NCI-H2196 (cell line): ENCODE measurements around the gene COX8A.
"Not testable (repeated sequence)": the region's sequence is repeated elsewhere in the genome, so short reads cannot be mapped to it uniquely, and the experiment has no call there.

Experiments used
- DNase-seq: peaks from one replicate; lab custom pipeline; 2025; ENCODE audit not compliant: unreplicated experiment; lab: John Stamatoyannopoulos, UW

COX8A gene

DNA sequence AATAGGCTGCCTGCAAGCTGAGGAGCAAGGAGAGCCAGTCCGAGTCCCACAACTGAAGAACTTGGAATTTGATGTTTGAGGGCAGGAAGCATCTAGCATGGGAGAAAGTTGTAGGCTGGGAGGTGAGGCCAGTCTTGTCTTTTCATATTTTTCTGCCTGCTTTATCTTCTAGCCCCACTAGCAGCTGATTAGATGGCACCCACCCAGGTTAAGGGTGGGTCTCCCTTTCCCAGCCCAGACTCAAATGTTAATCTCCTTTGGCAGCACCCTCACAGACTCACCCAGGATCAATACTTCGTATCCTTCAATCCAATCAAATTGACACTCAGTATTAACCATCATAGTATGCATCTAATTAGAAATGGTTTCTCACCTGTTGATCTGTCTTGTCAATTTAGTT, 5.0 kb upstream of the COX8A start:
- DNase-seq: no peak

DNA sequence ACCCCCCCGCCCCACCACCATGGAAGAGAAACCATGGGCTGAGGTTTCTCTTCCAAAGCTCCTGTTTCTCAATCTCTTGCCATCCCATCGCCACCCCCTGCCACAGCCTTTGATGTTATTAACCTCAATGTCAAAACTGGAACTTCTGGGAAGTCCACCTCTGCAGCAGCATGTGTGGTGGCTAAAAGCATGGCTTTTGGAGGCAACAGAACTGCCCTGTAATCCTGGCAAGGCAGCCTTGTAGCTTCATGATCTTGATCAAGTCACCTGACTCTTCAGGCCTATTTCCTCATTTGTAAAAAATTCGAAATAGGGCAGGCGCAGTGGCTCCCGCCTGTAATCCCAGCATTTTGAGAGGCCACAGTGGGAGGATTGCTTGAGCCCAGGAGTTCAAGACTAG, 3.5 kb upstream of the COX8A start:
- DNase-seq: no peak

DNA sequence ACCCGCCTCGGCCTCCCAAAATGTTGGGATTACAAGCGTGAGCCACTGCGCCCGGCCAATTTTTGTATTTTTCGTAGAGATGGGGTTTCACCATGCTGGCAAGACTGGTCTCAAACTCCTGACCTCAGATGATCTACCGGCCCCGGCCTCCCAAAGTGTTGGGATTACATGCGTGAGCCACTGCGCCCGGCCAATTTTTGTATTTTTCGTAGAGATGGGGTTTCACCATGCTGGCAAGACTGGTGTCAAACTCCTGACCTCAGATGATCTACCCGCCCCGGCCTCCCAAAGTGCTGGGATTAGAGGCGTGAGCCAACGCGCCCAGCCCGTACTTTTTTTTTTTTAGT, 535 bp upstream of the COX8A start:
- not testable (repeated sequence) for DNase-seq

DNA sequence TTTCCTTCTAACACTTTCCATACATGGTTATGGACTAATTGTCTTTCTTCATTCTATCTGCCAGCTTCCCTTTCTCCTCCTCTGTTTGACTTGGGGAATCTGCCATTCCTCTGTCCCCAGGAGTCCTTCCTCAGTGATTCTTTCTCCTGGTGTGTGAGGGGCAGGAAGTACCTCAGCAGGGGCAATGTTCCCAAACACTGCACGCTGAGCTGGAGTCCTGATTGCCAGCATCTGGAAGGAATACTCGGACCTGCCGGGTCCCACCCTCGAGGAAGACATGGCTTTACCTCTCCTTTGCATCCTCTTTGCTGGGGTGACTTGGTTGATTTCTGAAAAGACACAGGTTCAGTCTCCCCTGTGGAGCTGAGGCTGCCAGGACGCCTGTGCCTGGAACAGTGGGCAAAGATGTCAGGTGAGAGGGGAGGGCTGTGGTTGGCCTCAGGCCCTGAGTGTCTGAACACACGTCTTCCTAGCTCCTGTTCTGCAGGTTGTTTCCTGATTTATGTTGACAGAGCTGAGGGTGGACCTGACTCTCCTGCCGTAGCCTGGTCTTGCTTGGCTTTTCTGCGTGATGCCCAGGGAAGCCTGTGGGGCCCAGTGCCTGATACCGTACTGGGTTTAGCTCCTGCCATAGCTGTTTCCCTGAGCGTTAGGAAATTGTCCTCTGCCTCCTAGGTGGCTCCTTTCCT, 4.3 kb downstream of the COX8A start:
- no peak for DNase-seq

DNA sequence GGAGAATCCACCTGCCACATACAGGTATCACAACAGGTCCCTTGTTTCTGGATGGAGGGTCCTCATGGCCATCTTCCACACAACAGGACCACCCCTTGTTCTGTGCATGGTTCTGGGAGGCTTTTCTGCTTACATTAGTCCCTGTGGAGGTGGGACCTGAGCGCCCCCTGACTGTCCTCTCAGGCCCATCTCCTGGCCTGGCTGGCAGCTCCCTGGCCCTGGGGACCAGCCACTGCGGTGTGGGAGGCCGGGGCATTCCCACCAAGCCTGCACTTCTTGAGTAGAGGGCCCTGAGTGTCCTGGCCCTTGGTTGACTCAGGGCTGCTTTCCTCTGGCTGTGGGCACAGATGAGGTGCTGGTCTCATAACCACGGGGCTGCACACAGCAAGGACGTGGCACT, 5.0 kb downstream of the COX8A start:
- DNase-seq: no peak

DNA sequence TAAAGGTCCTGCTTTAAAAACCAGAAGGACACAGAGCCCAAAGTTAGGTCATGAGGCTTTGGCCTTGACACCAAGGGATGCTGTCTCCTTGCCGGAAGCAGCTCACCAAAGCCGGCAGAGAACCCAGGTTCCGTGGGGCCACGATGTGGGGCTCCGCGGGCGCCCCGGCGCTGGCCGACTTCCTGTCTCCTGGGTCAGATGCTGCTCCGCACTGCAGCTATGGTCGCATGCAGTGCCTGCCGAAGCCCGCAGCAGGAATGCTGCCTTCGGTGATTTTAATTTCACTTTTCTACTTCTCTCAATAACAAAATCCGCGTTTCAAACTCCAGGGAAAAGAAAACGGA, 11.4 kb downstream of the COX8A start:
- peak; percentile 30 for DNase-seq

DNA sequence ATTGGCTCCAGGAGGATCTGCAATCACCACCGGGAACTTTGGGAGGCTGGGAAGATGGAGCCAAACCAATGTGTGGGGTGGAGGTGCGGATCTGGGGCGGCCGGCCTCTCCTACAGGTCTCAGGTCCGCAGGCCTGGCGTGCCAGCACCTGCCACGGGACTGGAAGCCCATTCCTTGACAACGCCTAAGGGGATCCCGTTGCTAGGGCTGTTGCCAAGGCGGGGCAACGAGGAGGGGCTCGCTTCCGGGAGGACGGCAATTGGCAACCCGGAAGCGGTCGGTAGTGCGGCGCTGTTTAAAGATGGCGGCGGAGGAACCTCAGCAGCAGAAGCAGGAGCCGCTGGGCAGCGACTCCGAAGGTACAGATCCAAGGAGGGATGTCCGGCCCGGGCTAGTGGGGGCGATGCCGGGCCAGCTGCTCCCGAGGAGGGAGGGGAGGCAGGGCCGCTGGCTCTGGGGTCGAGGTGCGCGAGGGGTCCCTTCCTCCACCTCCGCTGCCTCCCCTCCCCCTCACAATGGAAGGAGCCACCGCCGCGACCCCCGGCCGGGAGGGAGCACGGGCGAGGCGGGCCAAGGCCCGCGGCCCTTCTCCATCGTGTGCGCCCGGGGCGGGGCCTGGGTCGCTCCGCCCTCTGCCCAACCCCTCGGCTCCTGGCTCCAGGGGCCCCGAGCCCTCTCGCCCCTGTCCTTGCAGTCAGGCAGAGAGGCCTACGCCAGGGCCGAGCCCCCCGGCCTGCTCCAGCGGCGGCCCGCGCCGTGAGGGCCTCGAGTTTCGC, 11.9 kb downstream of the COX8A start, which contains the start of gene OTUB1:
Gene OTUB1 (plus strand): TSS at position 283 of the 776 bp plus-strand sequence. CDS start 19 bp downstream, at position 302.
- peak; percentile 95 for DNase-seq

DNA sequence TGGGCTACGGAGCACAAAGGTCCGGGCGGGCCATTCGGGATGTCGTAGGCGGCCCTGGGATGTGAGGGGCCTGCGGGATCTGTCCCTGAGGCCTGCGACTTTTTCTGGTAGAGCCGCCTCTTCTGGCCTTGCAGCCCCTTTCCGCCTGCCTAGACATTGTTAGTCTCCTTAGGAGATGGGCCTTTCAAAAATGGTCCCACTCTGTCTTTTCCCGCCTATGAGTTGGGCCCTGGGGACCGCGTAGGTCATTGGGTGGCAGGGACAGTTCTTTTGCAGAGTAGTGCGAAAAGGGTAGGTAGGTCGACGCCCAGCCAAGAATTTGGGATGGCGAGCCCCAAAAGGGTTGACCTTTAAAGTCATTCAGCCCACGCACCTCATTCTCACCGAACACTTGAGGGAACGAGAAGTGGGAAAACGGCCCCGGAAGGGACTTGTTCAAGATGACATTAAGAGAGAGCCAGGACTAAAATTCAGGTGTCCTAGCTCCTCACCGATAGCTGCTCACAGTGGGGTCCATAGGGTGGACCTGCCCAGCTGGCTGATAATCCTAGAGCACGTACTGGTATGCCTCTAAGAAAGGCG, 12.6 kb downstream of the COX8A start:
- no peak for DNase-seq

DNA sequence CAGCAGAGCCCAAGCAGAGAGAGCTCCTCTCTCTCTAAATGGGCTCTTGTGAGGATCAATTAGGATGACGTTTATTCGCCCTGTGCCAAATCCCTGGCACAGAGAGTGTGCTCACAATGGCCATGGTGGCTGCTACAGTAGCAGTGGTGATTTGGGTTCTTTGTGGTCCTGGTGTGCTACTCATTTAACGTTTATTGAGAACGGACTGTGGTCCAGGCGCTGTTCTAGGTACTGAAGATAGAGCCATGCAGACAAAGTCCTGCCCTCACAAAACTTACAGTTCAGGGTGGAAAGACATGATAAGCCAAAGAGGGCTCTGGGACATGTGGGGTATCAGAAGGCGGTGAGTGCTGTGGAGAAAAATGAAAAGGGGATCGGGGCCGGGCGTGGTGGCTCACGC, 17.1 kb downstream of the COX8A start:
- DNase-seq: no peak

DNA sequence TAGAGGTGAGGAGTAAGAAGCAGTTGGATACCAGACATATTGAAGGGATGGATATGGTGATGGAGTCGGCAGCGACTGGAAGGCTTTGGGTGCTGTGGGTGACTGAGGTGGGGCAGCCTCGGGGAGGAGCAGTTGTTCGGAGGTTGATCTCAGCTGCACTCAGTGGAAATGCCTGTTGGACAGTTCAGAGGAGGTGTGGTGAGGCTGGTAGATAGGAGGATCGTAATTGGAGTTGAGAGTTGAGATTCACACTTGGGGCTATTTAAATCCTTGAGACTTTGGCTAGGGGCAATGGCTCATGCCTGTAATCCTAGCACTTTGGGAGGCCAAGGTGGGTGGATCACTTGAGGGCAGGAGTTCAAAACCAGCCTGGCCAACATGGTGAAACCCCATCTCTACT, 18.7 kb downstream of the COX8A start:
- DNase-seq: no peak

DNA sequence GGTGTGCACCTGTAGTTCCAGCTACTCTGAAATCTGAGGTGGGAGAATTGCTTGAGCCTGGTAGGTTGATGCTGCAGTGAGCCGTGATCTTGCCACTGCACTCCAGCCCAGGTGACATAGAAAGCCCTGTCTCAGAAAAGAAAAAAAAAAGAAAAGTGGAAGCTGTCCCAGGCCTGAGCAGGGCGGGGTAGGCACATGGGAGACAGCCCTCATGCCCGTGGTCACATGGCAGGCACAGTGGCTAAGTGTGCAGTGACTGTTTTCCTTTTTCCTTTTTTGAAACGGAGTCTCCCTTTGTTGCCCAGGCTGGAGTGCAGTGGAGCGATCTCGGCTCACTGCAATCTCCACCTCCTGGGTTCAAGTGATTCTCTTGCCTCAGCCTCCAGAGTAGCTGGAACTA, 19.6 kb downstream of the COX8A start:
- no peak for DNase-seq

DNA sequence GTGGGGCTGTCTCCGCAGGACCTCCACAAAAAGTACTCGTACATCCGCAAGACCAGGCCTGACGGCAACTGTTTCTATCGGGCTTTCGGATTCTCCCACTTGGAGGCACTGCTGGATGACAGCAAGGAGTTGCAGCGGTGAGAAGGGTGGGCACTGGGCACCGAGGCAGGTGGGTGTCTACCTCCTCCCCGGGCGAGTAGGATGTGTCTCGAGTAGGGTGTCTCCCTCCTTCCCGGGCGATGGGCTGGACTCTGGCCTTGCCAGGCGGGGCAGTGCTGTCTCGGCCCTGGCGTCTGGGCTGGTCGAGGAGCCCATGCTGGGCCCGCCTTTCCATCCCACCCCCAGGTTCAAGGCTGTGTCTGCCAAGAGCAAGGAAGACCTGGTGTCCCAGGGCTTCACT, 22.1 kb downstream of the COX8A start:
- DNase-seq: no peak

DNA sequence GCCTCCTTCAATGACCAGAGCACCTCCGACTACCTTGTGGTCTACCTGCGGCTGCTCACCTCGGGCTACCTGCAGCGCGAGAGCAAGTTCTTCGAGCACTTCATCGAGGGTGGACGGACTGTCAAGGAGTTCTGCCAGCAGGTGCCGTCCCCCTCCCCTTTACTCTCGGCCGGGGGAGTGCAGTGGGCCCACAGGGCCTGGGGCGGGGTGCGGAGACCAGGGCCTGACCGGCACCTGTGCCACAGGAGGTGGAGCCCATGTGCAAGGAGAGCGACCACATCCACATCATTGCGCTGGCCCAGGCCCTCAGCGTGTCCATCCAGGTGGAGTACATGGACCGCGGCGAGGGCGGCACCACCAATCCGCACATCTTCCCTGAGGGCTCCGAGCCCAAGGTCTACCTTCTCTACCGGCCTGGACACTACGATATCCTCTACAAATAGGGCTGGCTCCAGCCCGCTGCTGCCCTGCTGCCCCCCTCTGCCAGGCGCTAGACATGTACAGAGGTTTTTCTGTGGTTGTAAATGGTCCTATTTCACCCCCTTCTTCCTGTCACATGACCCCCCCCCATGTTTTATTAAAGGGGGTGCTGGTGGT, 22.8 kb downstream of the COX8A start:
- DNase-seq: no peak

DNA sequence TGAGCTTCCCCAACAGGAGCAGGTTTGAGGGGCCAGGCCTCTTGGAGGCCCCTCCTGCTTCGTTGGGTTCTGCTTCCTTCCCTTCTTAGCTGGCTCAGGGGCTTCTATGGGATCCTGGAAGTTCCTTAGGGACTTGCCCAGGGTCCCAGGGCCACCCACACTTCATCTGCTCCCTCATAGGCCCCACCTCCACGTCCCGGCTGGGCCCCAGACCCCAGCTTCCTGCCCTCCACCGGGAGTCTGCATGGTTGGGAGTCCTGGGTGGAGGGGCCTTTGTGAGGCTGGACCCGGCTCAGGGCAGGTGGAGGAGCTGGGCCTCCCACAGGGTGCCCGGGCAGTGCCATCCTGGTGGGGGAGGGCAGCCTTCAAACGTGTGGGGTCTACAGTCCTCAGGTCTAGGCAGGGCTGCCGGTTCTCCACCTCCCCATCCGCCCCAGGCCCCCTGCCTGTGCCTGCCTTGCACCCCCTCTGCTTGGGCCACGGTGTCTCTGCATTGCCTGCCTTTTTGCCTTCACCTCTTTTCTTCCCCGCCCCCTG, 23.4 kb downstream of the COX8A start:
- DNase-seq: no peak

DNA sequence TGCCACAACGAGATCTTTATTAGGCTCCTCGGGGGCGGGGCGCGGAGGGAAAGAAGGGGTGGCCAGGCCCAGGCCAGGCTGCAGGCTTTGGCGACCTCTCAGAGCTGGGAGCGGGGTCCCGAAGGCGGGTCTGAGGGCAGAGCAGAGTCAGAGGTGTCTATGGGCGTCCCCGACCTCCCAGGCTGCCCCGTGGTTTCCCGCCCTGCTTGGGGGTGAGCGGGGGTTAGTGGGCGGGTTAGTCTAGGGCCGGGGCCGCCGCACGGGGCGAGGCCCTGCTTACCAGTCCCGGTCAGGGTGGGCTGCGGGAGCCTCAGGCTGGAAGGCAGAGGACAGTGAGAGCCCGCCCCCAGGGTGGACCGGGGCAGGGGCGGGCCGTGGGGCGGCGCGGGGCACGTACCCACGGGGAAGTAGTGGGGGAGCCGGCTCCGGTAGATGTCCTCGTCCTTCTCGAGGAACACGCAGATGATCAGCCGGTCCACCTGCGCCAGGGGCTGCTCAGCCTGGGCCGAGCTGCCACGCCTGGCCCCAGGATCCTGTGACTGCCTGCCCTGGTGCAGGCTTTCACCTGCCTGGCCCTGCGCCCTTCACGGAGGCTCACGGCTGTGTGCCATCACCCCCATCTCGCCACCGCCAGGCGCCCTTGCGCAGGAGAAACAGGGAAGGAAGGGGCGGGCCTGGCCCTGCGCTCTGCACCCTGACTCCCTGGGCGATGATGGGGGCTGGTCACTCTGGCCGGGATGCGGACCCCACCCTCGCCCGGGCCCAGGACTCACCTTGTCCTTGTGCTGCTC, 24.3 kb downstream of the COX8A start:
- DNase-seq: peak; percentile 87

DNA sequence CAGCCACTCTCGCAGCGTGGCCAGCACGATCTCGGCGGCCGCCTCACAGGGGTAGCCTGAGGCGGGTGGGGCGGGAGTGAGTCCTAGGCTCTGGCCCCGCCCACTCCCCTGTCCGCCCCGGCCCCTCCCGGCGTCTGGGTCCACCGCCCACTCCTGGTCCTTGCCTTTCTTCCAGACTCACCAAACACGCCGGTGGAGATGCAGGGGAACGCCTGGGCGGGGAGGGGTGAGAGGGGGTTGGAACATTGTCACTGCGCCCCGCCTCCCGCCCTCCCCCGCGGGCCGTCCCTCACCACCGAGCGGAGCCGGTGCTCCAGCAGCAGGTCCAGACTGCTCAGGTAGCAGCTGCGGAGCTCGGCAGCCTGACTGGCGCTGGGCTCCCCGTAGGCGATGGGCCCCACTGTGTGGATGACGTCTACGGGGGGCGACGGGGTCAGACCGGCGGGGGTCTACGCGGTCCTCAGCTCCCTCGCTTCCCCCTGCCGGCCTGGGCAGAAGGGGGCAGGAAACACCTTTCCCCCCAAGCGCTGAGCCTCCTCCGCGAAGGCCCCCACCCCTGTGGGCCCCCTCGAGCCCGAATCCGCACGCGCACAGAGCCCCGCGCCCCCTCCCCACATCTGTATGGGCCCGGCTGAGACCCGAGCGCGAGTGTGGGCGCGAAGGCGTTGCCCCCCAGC, 25.1 kb downstream of the COX8A start:
- DNase-seq: peak; percentile 94

DNA sequence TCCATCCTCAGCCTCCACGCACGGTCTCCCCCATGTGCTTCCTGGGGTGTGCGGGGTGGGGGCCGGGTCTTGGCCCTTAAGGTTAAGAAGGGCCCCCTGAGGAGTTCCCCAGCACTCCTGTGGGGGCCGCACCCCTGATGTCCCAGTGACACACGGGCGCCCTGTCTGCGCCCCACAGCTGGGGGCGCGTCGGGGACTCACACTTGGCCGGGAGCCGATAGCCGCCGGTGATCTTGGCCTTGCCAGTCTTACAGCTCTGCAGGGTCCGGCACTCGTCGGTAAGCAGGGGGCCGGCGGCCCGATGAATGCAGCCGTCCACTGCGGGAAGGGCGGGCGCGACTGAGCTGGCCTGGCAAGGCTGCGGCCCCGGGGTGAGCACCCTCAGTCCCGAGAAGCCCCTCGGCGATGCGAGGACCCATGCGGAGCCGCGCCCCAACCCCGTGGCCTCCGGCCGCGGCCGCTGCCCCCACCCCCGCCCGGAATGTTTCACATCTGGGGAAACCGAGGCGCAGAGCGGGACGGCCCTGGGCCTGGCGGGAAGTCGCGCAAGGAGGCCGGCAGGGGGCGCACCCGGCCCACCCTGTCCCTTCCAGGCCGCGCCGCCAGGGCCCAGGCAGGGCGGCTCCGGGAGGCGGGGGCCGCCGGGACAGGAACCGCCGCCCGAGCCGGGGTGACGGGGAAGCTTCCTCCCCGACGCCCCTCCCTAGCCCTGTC, 25.8 kb downstream of the COX8A start:
- DNase-seq: peak; percentile 65

DNA sequence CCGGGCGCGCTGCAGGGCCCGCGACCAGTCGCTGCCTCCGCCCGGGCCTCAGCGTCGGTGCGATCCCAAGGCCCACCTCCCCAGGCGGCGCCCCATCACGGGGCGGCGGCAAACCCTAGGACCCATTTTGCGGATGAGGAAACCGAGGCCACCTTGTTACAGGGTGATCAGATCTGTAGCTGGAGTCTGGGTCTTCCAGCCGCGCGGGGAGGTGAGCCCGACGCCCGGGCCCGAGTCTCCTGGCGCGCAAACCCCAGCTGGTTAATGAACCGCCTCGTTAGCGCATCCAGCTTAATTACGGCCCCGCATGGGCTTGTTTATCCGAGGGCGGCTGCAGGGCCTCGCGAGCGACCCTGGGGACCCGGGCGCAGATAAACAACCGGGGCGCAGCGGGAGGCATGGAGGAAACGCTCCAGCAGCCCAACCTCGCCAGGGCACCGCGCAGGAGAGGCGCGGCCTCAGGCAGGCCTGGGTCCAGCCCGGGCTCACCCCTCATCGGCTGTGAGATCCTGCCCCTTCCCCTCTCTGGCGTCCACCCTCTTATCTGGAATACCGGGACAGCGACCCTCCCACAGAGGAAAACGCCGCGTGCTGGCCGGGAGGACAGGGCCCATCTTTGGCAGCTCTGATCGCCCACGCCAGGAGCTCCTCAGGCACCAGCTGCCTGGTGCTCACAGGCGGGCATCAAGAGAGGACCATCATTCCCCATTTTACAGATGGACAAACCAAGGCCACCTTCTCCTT, 26.5 kb downstream of the COX8A start:
- no peak for DNase-seq
